Measurements from ENCODE around the gene CEP112.

DNA sequence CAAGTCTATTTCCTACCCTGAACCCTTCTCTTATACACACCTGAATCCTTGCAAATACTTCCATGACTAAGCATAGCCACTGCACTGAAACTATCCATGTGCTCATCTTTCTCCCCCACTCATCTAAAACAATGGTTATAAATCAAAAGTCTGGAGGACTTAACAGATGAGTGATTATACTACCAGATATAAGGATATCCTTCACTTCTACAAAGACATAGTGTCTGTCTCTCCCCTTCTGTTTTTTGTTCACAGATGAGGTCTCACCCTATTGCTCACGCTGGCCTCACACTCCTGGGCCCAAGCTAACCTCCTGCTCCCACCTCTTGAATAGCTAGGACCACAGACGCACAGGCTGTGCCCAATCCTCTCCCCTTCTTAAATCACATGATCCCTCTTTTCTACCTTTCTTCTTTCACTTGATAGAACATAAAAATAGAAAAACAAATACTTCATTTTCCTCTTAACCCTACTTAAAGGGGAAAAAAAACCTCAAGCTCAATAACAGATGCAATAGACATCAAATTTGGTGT lies 19.2 kb downstream of the CEP112 start:
- no peak for TF ChIP-seq TAF1 (conservative IDR thresholded peaks at IDR 0.05)
- TF ChIP-seq CTCF (IDR thresholded peaks at IDR 0.05; ENCODE audit: low read depth, low read length, missing input control) = no peak
- TF ChIP-seq SP1 (IDR thresholded peaks at IDR 0.05) = no peak
- TF ChIP-seq EGR1 (IDR thresholded peaks at IDR 0.05; ENCODE audit: low read depth in 2 of 2) = no peak
- no peak for TF ChIP-seq RXRA (IDR thresholded peaks at IDR 0.05)
- TF ChIP-seq YY1 (IDR thresholded peaks at IDR 0.05) = no peak
- no peak for TF ChIP-seq ZBTB33 (IDR thresholded peaks at IDR 0.05)
- TF ChIP-seq REST (IDR thresholded peaks at IDR 0.05) = no peak

All from liver (tissue), 3 donors.